Measurements from ENCODE around the gene HPCA. TPM values are rescaled to one million over a fixed set of nuclear protein-coding genes. Genes with fewer than 3 reads are reported as not detected.

Gene HPCA
- total RNA-seq, 1 experiment from 2014 or later = 1.2 TPM

- Histone ChIP-seq H3K27ac (ENCODE audit: insufficient read length, low read depth, low read length) (no peak overlapping the region), H3K56ac (ENCODE audit: insufficient read length, low read depth, low read length) (no peak overlapping the region), H3K23me2 (ENCODE audit: insufficient read length, low read depth, low read length, poor library complexity, severe bottlenecking) (peaks cover 4% of the 10 kb centered on the region), H4K91ac (ENCODE audit: insufficient read length, low read depth, low read length) (no peak overlapping the region), H2BK15ac (ENCODE audit: low read depth, low read length) (no peak overlapping the region), H3T11ph (ENCODE audit: low read length) (no peak overlapping the region), H3K4me2 (ENCODE audit: insufficient read depth, insufficient read length, low read length) (no peak overlapping the region), H3K9ac (ENCODE audit: extremely low read depth, insufficient read length, low read length) (no peak overlapping the region), H2BK5ac (ENCODE audit: insufficient read length, low read length) (no peak overlapping the region), H2BK120ac (ENCODE audit: low read depth, low read length, poor library complexity, severe bottlenecking) (no peak overlapping the region), H3K9me3 (ENCODE audit: control insufficient read depth, low read depth, low read length) (no peaks in the 10 kb centered on the region), H3K18ac (ENCODE audit: insufficient read length, low read depth, low read length) (no peak overlapping the region), H3K4me1 (ENCODE audit: insufficient read depth, low read length) (0 out of 2 replicates have a peak, but pooled peaks cover 2% of the 10 kb centered on the region), H3K27me3 (ENCODE audit: insufficient read depth, low read length) (peaks cover 21% of the 10 kb centered on the region; the same call in 1 of the 2 replicates), H3K79me1 (ENCODE audit: insufficient read depth, low read depth, low read length, poor library complexity, severe bottlenecking) (no peaks in the 10 kb centered on the region), H3K79me2 (ENCODE audit: insufficient read depth, low read length) (no peaks in the 10 kb centered on the region), H3K14ac (ENCODE audit: insufficient read depth, low read length) (no peak overlapping the region), H4K8ac (replicated peaks; ENCODE audit: insufficient read length, low read depth, low read length) (no peak overlapping the region), H3K23ac (ENCODE audit: insufficient read length, low read depth, low read length) (no peak overlapping the region), H2BK12ac (ENCODE audit: insufficient read length, low read depth, low read length) (no peak overlapping the region), H2AK5ac (ENCODE audit: insufficient read length, low read length) (no peak overlapping the region), H4K5ac (ENCODE audit: insufficient read length, low read depth, low read length) (no peak overlapping the region), H2AFZ (ENCODE audit: low read length) (no peak overlapping the region), H2BK20ac (ENCODE audit: low read depth, low read length, poor library complexity, severe bottlenecking) (no peak overlapping the region), H3K4ac (ENCODE audit: low read depth, low read length) (no peak overlapping the region), H4K20me1 (ENCODE audit: control insufficient read depth, insufficient read depth, insufficient read length) (no peaks in the 10 kb centered on the region)
- WGBS (ENCODE audit: extremely low coverage, insufficient read length, low lambda C conversion rate) = no CpG with 5 or more reads among the region's 9 CpGs
- H3K9me3 Mint-ChIP-seq = no peaks in the 10 kb centered on the region
- H3K27me3 Mint-ChIP-seq (ENCODE audit: low read depth) = peaks cover 37% of the 10 kb centered on the region
- DNase-seq = no peak
- no peak for TF ChIP-seq CTCF (conservative IDR thresholded peaks at IDR 0.05)
- peaks cover 0 to 12% (median 7%) of the 10 kb centered on the region in 3 experiments; a peak in 6 of 7 replicates for H3K36me3 Mint-ChIP-seq (ENCODE audit: insufficient read depth in 1 of 3, low read depth in 3 of 3)
- no peak overlapping the region for H3K27ac Mint-ChIP-seq
- H3K4me1 Mint-ChIP-seq = peaks cover 27 to 33% of the 10 kb centered on the region in 2 experiments
- peak overlapping the region in 1 of 2 experiments; percentile 80; a peak in 2 of 5 replicates for H3K4me3 Mint-ChIP-seq
These were observed 17.4 kb upstream of the HPCA start for GRCh38 chr1:32868806-32869455.
